ENCODE measurements around the gene USP54.

Gene USP54

GRCh38 chr10:73522263-73522662, 68.9 kb downstream of the USP54 start:
- no peak for DNase-seq

- no peak for DNase-seq
Observed at GRCh38 chr10:73519336-73519735, 71.8 kb downstream of the USP54 start.

- DNase-seq: no peak
Observed at GRCh38 chr10:73517166-73517888, 73.8 kb downstream of the USP54 start.

GRCh38 chr10:73512207-73512743, 78.9 kb downstream of the USP54 start:
- DNase-seq: no peak

GRCh38 chr10:73509695-73510094, 81.4 kb downstream of the USP54 start:
- DNase-seq: no peak

- no peak for DNase-seq
Observed at GRCh38 chr10:73506491-73506890, 84.7 kb downstream of the USP54 start.

DNA sequence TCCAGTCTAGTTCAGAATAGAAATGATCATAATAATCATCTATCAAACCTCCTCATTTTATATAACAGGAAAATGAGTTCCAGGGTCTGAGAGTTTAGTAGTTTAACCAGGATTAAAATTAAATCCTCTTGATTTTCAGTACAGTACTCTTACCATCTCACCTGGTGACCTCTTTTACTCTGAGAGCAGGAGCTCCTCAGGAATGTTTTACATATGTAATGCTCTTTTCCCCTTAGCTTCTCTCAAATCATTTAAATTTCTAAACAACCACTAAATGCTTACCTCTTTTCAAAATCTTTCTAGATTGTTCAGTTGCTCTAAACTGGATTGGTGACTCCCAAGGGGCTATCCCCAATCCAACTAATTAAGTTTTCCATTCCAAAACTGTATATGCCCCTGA, 85.1 kb downstream of the USP54 start:
- DNase-seq: no peak

- DNase-seq: no peak
Observed at GRCh38 chr10:73503037-73503436, 88.1 kb downstream of the USP54 start.

- DNase-seq: no peak
Observed at GRCh38 chr10:73501651-73502050, 89.5 kb downstream of the USP54 start.

- DNase-seq: no peak
Observed at GRCh38 chr10:73497623-73498022, 93.5 kb downstream of the USP54 start.

GRCh38 chr10:73495884-73496674, 95.1 kb downstream of the USP54 start, which contains the start of gene PPP3CB:
PPP3CB (minus strand) TSS chr10:73496024; CDS start chr10:73495889, 135 bp downstream.
- DNase-seq: peak; percentile 92

GRCh38 chr10:73495226-73495883, 95.8 kb downstream of the USP54 start:
- peak; percentile 90 for DNase-seq

- DNase-seq: no peak
Observed at GRCh38 chr10:73494877-73495225, 96.3 kb downstream of the USP54 start.

- no peak for DNase-seq
Observed at GRCh38 chr10:73494213-73494612, 96.9 kb downstream of the USP54 start.

DNA sequence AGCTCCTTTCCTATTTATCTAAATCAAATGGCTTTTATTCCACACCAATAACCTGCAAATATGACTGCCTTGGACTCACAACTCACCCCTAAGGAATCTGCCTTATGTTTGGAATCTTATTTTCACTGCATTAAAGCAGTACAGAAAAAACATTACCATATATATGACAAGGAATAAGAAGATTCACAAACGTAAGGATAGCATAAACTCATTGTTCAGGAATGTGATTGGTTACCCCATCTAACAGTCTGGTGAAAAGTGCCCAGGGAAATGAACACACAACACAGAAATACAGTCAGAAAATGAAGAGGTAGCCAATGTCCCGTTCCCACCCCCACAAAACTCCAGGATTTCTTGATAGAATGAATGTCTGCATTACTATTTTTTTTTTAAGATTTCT, 97.4 kb downstream of the USP54 start:
- DNase-seq: no peak

DNA sequence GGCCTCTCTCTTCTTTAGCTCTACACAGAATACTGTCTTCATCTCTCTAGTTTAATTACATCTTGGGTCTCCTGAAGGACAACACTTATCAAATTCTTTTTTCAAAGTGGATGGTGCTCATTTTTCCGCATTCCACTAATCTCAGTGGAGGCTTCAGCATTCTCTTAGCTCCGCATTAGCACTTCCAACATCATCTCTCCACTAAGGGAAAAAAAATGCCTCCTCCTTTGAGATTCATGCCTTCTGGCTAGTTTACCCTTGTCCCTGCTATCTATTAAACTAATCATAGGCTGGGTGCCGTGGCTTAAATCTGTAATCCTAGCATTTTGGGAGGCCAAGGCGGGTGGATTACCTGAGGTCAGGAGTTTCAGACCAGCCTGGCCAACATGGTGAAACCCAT, 104.5 kb downstream of the USP54 start:
- no peak for DNase-seq

- DNase-seq: no peak
Observed at GRCh38 chr10:73485320-73485719, 105.8 kb downstream of the USP54 start.

GRCh38 chr10:73480158-73480557, 111.0 kb downstream of the USP54 start:
- no peak for DNase-seq

DNA sequence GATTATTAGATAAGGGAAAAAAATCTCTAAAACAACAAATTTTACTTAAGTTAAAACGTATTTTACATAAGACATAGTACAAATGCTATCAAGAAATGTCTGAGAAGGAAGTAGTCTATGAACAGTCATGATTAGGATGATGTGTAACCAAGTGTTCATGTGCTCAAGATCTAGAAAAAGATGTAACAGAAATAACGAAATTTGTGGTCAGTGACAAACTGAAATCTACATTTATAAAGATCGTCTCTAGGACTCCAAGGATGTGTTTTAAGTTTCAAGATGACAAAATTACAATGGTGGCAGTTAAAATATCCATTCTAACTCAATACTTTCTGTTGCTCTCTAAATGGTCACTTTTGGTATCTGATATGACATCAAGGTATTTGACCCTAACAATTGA, 112.5 kb downstream of the USP54 start:
- DNase-seq: no peak

DNA sequence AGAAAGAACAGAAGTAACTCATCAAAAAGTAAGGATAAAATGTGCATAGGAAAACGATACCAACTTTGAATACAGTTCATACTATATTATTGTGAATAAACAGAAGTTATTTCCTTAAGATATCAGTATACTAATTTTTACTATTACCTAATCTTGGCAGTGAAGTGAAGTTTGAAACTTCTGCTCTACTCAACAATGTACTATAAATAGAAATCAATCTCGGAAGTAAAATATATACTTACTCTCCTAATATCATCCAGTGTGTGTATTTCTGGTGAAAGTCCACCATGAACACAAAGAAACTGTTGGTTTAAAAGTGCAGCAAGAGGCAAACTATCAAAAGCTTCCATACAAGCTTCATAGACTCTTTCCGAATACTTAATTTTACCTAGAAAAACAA, 119.9 kb downstream of the USP54 start:
- no peak for DNase-seq

DNA sequence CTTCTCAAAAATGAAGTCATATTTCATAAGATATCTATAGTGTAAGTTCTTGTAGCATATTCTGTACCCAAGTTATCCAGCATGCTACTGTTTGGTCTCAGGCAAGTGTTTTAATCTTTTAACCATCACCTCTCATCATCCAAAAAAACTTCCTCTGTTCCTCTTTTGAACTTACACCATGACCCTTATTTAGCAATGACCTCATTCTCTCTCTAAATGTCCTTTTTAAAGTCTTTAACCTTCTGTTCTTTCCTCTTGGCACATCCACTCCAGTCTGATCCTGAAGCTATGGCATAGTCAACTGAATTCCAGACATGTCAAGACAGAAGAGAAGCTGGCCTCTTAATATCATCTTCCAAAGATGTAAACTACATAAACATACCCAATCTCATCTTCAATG, 121.6 kb downstream of the USP54 start:
- no peak for DNase-seq

- no peak for DNase-seq
Observed at GRCh38 chr10:73467206-73467605, 123.9 kb downstream of the USP54 start.

GRCh38 chr10:73465978-73466726, 125.0 kb downstream of the USP54 start:
- DNase-seq: no peak
